ENCODE data around the gene GABRR3.

Gene GABRR3

GRCh38 chr3:98027085-98027446 is 8.0 kb downstream of the GABRR3 start:
- H3K4me3 Mint-ChIP-seq: no peak overlapping the region
- peaks cover 12% of the 10 kb centered on the region for H3K4me1 Mint-ChIP-seq
- no peak for TF ChIP-seq CTCF (IDR thresholded peaks at IDR 0.05)
- DNase-seq: no peak
- no peaks in the 10 kb centered on the region for H3K9me3 Mint-ChIP-seq
- H3K27ac Mint-ChIP-seq: no peak overlapping the region
- H3K36me3 Mint-ChIP-seq (ENCODE audit: low read depth): no peaks in the 10 kb centered on the region
- H3K27me3 Mint-ChIP-seq (ENCODE audit: low read depth, poor library complexity): peaks cover 28% of the 10 kb centered on the region

- Mint-ChIP-seq H3K9me3 (no peaks in the 10 kb centered on the region), H3K4me3 (no peak overlapping the region), H3K4me1 (peaks cover 15% of the 10 kb centered on the region), H3K27me3 (ENCODE audit: low read depth, poor library complexity) (peaks cover 27% of the 10 kb centered on the region), H3K27ac (no peak overlapping the region), H3K36me3 (ENCODE audit: low read depth) (no peaks in the 10 kb centered on the region)
- TF ChIP-seq CTCF (IDR thresholded peaks at IDR 0.05): no peak
- DNase-seq: no peak
Measured at GRCh38 chr3:98026425-98027084, 8.6 kb downstream of the GABRR3 start.

- H3K27me3 Mint-ChIP-seq (ENCODE audit: low read depth, poor library complexity): peaks cover 25% of the 10 kb centered on the region
- TF ChIP-seq CTCF (IDR thresholded peaks at IDR 0.05): no peak
- H3K9me3 Mint-ChIP-seq: no peaks in the 10 kb centered on the region
- H3K4me3 Mint-ChIP-seq: no peak overlapping the region
- no peaks in the 10 kb centered on the region for H3K36me3 Mint-ChIP-seq (ENCODE audit: low read depth)
- H3K4me1 Mint-ChIP-seq: peaks cover 15% of the 10 kb centered on the region
- no peak overlapping the region for H3K27ac Mint-ChIP-seq
- no peak for DNase-seq
Measured at GRCh38 chr3:98025392-98025945, 9.6 kb downstream of the GABRR3 start.

GRCh38 chr3:98022978-98023820 is 11.9 kb downstream of the GABRR3 start:
- Mint-ChIP-seq H3K36me3 (ENCODE audit: low read depth) (no peaks in the 10 kb centered on the region), H3K27me3 (ENCODE audit: low read depth, poor library complexity) (peaks cover 23% of the 10 kb centered on the region), H3K27ac (no peak overlapping the region), H3K4me1 (peaks cover 15% of the 10 kb centered on the region), H3K9me3 (no peaks in the 10 kb centered on the region), H3K4me3 (no peak overlapping the region)
- TF ChIP-seq CTCF (IDR thresholded peaks at IDR 0.05): peak; percentile 96
- DNase-seq: peak; percentile 98

GRCh38 chr3:98021830-98022560 is 13.1 kb downstream of the GABRR3 start:
- H3K27ac Mint-ChIP-seq: no peak overlapping the region
- TF ChIP-seq CTCF (IDR thresholded peaks at IDR 0.05): no peak
- H3K9me3 Mint-ChIP-seq: no peaks in the 10 kb centered on the region
- peaks cover 23% of the 10 kb centered on the region for H3K27me3 Mint-ChIP-seq (ENCODE audit: low read depth, poor library complexity)
- H3K36me3 Mint-ChIP-seq (ENCODE audit: low read depth): no peaks in the 10 kb centered on the region
- H3K4me1 Mint-ChIP-seq: peaks cover 15% of the 10 kb centered on the region
- H3K4me3 Mint-ChIP-seq: no peak overlapping the region
- DNase-seq: no peak

All from nephron progenitor cell (in vitro differentiated cells).